ENCODE results near the gene PRPF38B. TPM values are rescaled to one million over a fixed set of nuclear protein-coding genes. Genes with fewer than 3 reads are reported as not detected.

PRPF38B gene
- total RNA-seq, 4 donors from 2014 or later: 11.7 to 56.4 (median 39.2) TPM

DNA sequence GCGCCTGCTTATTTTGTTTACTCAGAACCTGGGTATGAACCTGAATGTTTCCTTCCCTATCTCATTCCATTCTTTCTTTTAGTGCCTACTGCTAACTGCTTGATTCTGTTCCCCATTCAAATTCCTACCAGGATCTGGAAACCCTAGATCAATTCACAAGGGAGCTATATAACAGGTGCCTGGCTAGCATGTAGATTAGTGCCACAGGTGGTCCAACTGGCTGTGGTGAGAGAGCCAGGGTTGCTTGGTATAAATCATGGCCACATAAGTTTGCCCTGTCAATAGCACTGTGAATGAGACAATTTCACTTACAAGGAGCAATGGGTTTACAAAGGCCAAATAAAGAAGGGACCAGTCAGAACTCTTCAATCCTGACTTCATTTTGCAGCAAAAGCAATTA lies 6.6 kb upstream of the PRPF38B start:
- in situ Hi-C loops (cut with MboI; ENCODE audit: low pct_ligation_motif_present in 1 of 4, low pct_unique_long_range_greater_than_20kb in 1 of 4, low sequenced_read_pairs in 3 of 4) (no loop called here), intact Hi-C loops (cut with DNase I; ENCODE audit: low total_unique reads) (no loop called here)
- Histone ChIP-seq H3K4me1 (no peaks in the 10 kb centered on the region), H3K4me3 (no peak overlapping the region), H3K27ac (no peak overlapping the region), H3K36me3 (no peaks in the 10 kb centered on the region), H3K9me3 (no peaks in the 10 kb centered on the region), H3K27me3 (no peaks in the 10 kb centered on the region)
- DNase-seq: no peak
- no peak for TF ChIP-seq POLR2A (IDR thresholded peaks at IDR 0.05)
- TF ChIP-seq, protein P1, sequence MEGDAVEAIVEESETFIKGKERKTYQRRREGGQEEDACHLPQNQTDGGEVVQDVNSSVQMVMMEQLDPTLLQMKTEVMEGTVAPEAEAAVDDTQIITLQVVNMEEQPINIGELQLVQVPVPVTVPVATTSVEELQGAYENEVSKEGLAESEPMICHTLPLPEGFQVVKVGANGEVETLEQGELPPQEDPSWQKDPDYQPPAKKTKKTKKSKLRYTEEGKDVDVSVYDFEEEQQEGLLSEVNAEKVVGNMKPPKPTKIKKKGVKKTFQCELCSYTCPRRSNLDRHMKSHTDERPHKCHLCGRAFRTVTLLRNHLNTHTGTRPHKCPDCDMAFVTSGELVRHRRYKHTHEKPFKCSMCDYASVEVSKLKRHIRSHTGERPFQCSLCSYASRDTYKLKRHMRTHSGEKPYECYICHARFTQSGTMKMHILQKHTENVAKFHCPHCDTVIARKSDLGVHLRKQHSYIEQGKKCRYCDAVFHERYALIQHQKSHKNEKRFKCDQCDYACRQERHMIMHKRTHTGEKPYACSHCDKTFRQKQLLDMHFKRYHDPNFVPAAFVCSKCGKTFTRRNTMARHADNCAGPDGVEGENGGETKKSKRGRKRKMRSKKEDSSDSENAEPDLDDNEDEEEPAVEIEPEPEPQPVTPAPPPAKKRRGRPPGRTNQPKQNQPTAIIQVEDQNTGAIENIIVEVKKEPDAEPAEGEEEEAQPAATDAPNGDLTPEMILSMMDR (IDR thresholded peaks at IDR 0.05): no peak
- TF ChIP-seq EP300 (IDR thresholded peaks at IDR 0.05; ENCODE audit: low read depth): no peak
- no peak for TF ChIP-seq POLR2AphosphoS5 (IDR thresholded peaks at IDR 0.05)
- WGBS, 2 donors (ENCODE audit: low coverage in 1 of 2): 86 to 90% methylated on average over 1 of the region's 1 CpG

DNA sequence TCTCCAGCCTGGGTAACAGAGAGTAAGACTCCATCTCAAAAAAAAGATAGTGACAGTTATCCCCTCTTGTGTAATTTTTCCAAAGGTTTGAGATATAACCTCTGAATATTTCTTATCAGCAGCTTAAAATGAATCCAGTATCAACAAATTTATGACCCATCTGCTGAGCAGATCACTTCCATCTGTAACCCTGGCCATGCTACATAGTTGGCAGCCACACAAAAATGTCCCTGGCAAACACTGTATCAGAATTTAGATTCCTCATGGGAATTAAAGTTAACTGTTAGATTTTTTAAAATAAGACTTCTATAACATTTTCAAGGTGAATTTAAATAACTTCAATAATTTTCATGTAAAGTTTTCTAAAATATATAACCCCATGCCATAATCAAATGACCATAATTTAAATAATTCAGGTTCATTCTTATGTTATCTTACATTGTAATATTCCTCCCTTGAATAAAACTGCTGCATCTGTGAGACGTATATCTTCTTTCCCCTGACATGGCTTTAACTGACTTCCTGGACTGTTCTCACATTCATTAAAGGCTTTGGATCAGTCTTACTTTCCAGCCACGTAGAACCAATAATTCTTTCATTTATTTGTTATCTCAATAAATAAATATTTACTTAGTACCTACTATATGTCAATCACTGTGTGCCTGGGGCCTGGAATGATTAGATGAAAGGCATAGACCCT lies 5.3 kb upstream of the PRPF38B start:
- H3K4me3 ChIP-seq: no peak overlapping the region
- no peak for DNase-seq
- H3K4me1 ChIP-seq: peaks cover 0 to 9% (median 4%) of the 10 kb centered on the region in 4 donors
- intact Hi-C loops (cut with DNase I; ENCODE audit: low total_unique reads) (no loop called here), in situ Hi-C loops (cut with MboI; ENCODE audit: low pct_ligation_motif_present in 1 of 4, low pct_unique_long_range_greater_than_20kb in 1 of 4, low sequenced_read_pairs in 3 of 4) (no loop called here)
- WGBS, 2 donors (ENCODE audit: low coverage in 1 of 2): 53 to 54% methylated on average over 2 of the region's 2 CpGs
- H3K9me3 ChIP-seq: no peaks in the 10 kb centered on the region
- H3K27me3 ChIP-seq: no peaks in the 10 kb centered on the region
- no peaks in the 10 kb centered on the region for H3K36me3 ChIP-seq
- no peak overlapping the region for H3K27ac ChIP-seq
- TF ChIP-seq POLR2AphosphoS5 (IDR thresholded peaks at IDR 0.05) (no peak), EP300 (IDR thresholded peaks at IDR 0.05; ENCODE audit: low read depth) (no peak), POLR2A (IDR thresholded peaks at IDR 0.05) (no peak)
- TF ChIP-seq, protein P1 (IDR thresholded peaks at IDR 0.05): no peak

DNA sequence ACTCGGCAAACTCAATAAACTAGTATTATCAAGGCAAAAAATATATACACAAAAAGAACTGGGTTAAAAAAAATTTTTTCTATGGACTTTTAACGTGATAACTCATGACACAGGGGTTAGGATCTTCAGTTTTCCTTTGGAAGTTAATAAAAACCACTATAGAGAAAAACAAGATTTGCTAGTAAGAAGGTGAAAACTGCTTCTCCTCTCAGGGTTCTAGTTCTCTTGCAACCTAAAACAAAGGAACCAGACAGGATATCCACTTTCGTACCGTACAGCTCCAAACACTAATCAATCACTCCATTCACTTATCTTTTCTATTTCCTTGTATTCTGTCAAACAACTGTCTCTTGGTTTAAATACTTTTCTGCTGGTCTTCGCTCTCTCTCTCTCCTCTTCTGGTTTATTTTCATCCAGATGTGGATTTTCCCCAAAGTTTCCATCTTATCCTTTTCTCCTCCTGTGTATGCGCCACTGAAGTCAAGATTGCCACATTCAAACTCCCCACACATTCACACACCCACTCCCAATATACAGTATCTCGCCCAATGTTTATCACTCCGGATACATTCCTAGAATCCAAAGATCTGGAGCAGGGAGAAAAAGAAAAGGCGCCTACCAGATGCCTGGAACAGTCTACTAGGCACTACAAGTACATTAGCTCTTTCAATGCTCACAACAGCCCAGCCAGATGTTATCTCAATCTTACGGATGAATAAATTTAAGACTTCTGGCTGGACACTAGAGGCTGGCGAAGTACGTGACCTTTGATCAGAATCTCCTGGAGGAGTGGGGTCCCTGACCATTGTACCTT lies 775 bp upstream of the PRPF38B start:
- Histone ChIP-seq H3K4me3 (peak overlapping the region; percentile 67 to 83 (median 78)), H3K27ac (peak overlapping the region; percentile 97 to 99 (median 98)), H3K9me3 (no peaks in the 10 kb centered on the region), H3K4me1 (peaks cover 13 to 31% (median 19%) of the 10 kb centered on the region in 4 donors), H3K27me3 (no peaks in the 10 kb centered on the region), H3K36me3 (peaks cover 0 to 12% (median 3%) of the 10 kb centered on the region in 4 donors)
- no peak for DNase-seq
- 13 to 15% methylated on average over 9 to 12 of the region's 12 CpGs for WGBS, 2 donors (ENCODE audit: low coverage in 1 of 2)
- in situ Hi-C loops (cut with MboI; ENCODE audit: low pct_ligation_motif_present in 1 of 4, low pct_unique_long_range_greater_than_20kb in 1 of 4, low sequenced_read_pairs in 3 of 4): loop anchor here in 1 of 4 donors (10.0 kb wide), 1 partner anchor 53 kb away; the partner anchor contains the start of gene STXBP3
- intact Hi-C loops (cut with DNase I; ENCODE audit: low total_unique reads): no loop called here
- TF ChIP-seq, protein P1 (IDR thresholded peaks at IDR 0.05): no peak
- TF ChIP-seq EP300 (IDR thresholded peaks at IDR 0.05; ENCODE audit: low read depth): no peak
- TF ChIP-seq POLR2A (IDR thresholded peaks at IDR 0.05): no peak
- no peak for TF ChIP-seq POLR2AphosphoS5 (IDR thresholded peaks at IDR 0.05)

Measured in transverse colon (tissue), 4 donors.